K562 (cell line): ENCODE measurements around the gene FSCN2. TPM values are rescaled to one million over a fixed set of nuclear protein-coding genes. Genes with fewer than 3 reads are reported as not detected.

Experiments used
- CREB3 ChIP-seq: fragments of 450-650 bp; conservative IDR thresholded peaks from 2 replicates; pipeline ENCODE4 v1.6.1; 2016; ENCODE audit warnings: missing genetic modification characterization, low read depth, mild to moderate bottlenecking, missing compliant biosample characterization, moderate library complexity
- FOXP1 ChIP-seq: sonication (generic); formaldehyde crosslinking; IDR thresholded peaks from 2 replicates; pipeline ENCODE4 v1.8.0; 2022; ENCODE audit warnings: mild to moderate bottlenecking, missing genetic modification reagents
- MTA3 ChIP-seq: fragments of 450-650 bp; formaldehyde crosslinking; IDR thresholded peaks from 2 replicates; pipeline ENCODE4 v1.6.1; 2017; ENCODE audit warnings: mild to moderate bottlenecking, borderline replicate concordance
- POLR2G ChIP-seq: fragments of 200-400 bp; formaldehyde crosslinking; IDR thresholded peaks from 2 replicates; pipeline ENCODE4 v1.6.1; 2017; ENCODE audit warnings: low read depth, mild to moderate bottlenecking, antibody characterized with exemption, low read length, moderate library complexity
- PRDM10 ChIP-seq: fragments of 450-650 bp; IDR thresholded peaks from 2 replicates; pipeline ENCODE4 v1.6.1; 2018; ENCODE audit not compliant: partially characterized antibody
- ZNF217 ChIP-seq: sonication (generic); formaldehyde crosslinking; IDR thresholded peaks from 2 replicates; pipeline ENCODE4 v1.8.0; 2022; ENCODE audit warnings: mild to moderate bottlenecking, missing genetic modification reagents
- ZNF280B ChIP-seq: fragments of 250-450 bp; sonication (Bioruptor Pico); IDR thresholded peaks from 2 replicates; pipeline ENCODE4 v1.5.1; 2021; ENCODE audit warnings: mild to moderate bottlenecking
- ZNF311 ChIP-seq: fragments of 250-450 bp; sonication (Bioruptor Pico); IDR thresholded peaks from 2 replicates; pipeline ENCODE4 v1.4.0; 2020; ENCODE audit warnings: mild to moderate bottlenecking, moderate library complexity
- ZNF449 ChIP-seq: fragments of 250-450 bp; sonication (Bioruptor Pico); IDR thresholded peaks from 2 replicates; pipeline ENCODE4 v1.8.0; 2022; ENCODE audit warnings: moderate library complexity, mild to moderate bottlenecking, inconsistent platforms
- ZNF740 ChIP-seq, 3 experiments: fragments of 200-800 bp in 1 of 3; sonication (Bioruptor generic) in 1 of 3; sonication (generic) in 1 of 3; formaldehyde crosslinking in 1 of 3; IDR thresholded peaks; 2 replicates each; pipeline versions ENCODE4 v1.6.1 to v1.8.0; 2016 to 2022; ENCODE audit warnings: mild to moderate bottlenecking in 2 of 3, missing compliant biosample characterization in 2 of 3, missing genetic modification characterization in 2 of 3, missing genetic modification reagents in 1 of 3
- polyA plus RNA-seq, 8 experiments: library from polyadenylated mRNA; depleted of rRNA in 4 of 8; stranded (reverse) in 5 of 8; unstranded in 3 of 8; fragments of >200 nt; fragmentation: Nextera tagmentation in 2 of 8; fragmentation: Illumina TruSeq in 1 of 8; extraction: Ambion mirVana in 2 of 8; extraction: Trizol in 1 of 8; gene quantifications; 2 replicates each; pipeline versions ENCODE4 v1.2.1 to v1.2.3, GENCODE V29; 2011 to 2014; ENCODE audit warnings: inconsistent platforms in 1 of 8, missing spikeins in 1 of 8
- total RNA-seq, 7 experiments: library from RNA; depleted of rRNA in 6 of 7; stranded (reverse); fragments of >200 nt in 6 of 7; fragmentation: Illumina TruSeq in 2 of 7; extraction: Trizol in 2 of 7; gene quantifications; 2 replicates each; pipeline versions ENCODE4 v1.2.1 to v1.2.3, GENCODE V29; 2011 to 2021; ENCODE audit warnings: low replicate concordance in 1 of 7
- TF ChIP-seq, protein P1 (sequence below): fragments of 250-450 bp; sonication (Bioruptor Pico); IDR thresholded peaks from 2 replicates; pipeline ENCODE4 v1.4.0; 2020; ENCODE audit warnings: mild to moderate bottlenecking, moderate library complexity, borderline replicate concordance
- TF ChIP-seq, protein P2 (sequence below): sonication (generic); formaldehyde crosslinking; IDR thresholded peaks from 2 replicates; pipeline ENCODE4 v1.9.0; 2022; ENCODE audit warnings: mild to moderate bottlenecking, missing genetic modification reagents

FSCN2 gene
- total and polyA plus RNA-seq, 9 of the 15 experiments (the other 6 are each of a cell fraction or from before 2014, with no cell fraction given), result 0.08 TPM; not detected in 8

DNA sequence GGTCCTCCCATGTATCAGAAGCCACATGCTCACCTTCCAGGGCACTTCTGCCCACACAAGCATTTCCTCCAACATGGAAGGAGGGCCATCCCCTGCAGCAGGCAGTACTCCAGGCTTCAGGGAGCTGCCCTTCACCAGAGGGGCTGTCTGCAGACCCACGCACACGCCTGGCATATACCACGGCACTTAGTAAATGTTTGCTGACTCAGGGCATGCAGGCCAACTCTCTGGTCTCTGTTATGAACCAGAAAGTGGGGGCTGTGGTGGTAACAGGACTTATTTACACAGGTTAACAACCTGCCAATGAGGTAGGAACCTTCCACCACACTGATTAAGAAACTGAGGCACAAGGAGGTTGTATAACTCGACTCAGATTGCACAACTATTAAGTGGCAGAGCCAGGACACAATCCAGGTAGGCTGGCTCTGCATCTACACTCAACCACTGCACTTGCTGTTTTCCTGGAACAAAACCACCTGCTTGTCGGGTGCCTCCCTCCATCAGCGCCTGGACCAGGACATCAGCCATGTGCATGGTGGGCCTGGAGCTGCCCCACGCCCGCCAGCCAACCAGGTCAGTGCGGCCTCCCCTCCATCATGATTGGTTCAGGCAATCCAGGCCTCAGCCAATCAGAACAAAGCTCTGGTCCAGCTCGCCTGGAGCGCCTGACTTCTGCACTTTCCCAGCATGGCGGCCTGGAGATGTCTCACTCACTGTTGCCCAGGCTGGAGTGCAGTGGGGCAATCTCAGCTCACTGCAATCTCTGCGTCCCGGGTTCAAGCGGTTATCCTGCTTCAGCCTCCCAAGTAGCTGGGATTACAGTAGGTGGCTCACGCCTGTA is 34.8 kb upstream of the FSCN2 start (continued):
- TF ChIP-seq ZNF217 (CRISPR knock-in tag) (no peak), CREB3 (tag) (no peak), ZNF311 (CRISPR knock-in tag) (no peak), POLR2G (peak; percentile 52), PRDM10 (no peak), MTA3 (0 out of 2 replicates have a peak, but pooled peaks have one; percentile 19), ZNF280B (CRISPR knock-in tag) (no peak), ZNF740 (CRISPR knock-in tag; IDR thresholded peaks at IDR 0.05) (no peak), ZNF740 (tag; IDR thresholded peaks at IDR 0.05) (no peak), FOXP1 (no peak), ZNF449 (CRISPR knock-in tag) (no peak)
- TF ChIP-seq, protein P1, sequence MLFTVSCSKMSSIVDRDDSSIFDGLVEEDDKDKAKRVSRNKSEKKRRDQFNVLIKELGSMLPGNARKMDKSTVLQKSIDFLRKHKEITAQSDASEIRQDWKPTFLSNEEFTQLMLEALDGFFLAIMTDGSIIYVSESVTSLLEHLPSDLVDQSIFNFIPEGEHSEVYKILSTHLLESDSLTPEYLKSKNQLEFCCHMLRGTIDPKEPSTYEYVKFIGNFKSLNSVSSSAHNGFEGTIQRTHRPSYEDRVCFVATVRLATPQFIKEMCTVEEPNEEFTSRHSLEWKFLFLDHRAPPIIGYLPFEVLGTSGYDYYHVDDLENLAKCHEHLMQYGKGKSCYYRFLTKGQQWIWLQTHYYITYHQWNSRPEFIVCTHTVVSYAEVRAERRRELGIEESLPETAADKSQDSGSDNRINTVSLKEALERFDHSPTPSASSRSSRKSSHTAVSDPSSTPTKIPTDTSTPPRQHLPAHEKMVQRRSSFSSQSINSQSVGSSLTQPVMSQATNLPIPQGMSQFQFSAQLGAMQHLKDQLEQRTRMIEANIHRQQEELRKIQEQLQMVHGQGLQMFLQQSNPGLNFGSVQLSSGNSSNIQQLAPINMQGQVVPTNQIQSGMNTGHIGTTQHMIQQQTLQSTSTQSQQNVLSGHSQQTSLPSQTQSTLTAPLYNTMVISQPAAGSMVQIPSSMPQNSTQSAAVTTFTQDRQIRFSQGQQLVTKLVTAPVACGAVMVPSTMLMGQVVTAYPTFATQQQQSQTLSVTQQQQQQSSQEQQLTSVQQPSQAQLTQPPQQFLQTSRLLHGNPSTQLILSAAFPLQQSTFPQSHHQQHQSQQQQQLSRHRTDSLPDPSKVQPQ, result no peak
- TF ChIP-seq, protein P2, sequence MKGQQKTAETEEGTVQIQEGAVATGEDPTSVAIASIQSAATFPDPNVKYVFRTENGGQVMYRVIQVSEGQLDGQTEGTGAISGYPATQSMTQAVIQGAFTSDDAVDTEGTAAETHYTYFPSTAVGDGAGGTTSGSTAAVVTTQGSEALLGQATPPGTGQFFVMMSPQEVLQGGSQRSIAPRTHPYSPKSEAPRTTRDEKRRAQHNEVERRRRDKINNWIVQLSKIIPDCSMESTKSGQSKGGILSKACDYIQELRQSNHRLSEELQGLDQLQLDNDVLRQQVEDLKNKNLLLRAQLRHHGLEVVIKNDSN, result 0 out of 2 replicates have a peak, but pooled peaks have one; percentile 23
